HG03095 (cell line): Measurements from ENCODE around the gene ZDHHC5.
"Not testable (repeated sequence)": the region's sequence is repeated elsewhere in the genome, so short reads cannot be mapped to it uniquely, and the experiment has no call there.

ENCODE experiments used
- ATAC-seq: cut with Tn5 transposase; IDR thresholded peaks from one replicate; pipeline ENCODE4 v1.9.1; 2021; ENCODE audit warnings: moderate library complexity; ENCODE audit not compliant: unreplicated experiment

Gene ZDHHC5

DNA sequence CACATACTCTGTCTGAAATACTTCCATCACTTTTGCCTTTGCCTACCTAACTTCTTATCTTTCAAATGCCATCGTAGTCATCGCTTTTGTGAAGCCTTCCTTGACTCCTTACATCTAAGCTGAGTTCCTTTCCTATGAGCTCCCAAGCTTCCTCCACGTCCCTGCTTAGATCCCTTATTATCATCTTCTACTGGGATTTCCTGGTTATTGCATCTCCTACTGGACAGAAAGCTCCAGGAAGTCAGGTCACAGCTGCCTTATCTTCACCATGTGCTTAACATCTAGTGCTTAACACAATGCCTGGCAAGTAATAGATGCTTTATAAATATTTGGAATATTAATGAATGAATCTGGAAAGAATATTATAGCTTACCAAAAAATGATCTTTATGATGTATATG lies 24.1 kb upstream of the ZDHHC5 start:
- ATAC-seq = no peak

DNA sequence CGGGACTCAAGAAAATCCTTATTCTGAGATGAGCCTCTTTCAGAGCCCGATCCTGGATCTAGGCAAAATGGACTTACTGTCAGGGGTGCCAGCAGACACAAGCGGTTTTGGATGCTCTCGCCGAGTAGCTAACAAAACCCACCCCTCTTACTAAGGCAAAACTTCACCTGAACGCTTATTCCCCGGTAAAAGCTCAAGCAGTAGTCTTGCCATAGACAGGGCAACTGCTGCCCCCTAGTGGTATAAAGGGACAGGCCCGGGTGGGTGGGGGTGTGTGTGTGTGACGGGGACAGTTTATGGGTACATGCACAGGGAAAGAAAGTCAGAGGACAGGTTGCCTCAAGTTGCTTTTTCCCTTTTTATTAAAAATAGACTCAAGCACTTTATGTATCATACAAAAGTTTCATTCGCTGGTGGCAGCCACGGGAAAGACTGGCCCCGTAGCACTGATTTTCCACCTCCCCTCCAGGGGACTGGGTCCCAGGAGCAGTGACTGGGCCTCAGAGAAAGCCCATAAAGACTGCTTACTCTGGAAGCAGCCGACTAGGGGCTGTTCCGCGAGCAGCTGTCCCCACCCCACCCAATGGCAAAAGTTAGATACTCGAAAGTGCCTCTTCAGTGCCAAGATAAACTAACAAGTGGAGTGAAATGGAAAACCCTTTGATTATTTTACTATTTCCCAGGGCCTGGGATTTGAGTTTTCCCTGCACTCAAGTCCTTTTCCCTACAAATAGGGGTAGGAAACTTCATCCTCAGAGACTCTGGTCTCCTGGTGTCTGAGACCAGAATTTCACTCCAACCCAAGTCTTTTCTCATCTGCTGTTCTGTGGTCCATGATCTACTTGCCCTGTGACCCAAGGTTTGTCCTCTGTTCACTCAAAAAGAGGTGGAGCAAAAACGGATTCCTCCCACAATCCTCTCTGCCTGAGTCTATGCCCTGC lies 22.9 kb upstream of the ZDHHC5 start:
- no peak for ATAC-seq

DNA sequence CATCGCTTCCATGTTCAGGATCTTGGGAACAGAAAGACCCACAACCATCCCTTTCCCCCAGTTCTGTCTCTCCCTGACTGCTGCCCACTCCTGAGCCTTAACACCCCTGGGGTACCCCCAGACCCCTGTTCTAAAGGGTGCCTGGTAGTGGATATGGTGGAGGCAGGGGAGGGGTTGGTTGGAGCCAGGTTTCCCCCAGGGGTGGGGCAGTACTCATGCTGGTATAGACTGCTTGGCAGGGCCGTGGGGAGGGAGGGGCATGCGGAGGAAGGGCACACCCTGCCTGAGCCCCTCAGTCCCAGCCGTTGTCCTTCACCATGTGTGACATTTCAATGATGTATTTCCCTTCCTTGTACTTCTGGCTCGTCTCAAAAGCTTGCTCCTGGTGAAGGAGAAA lies 22.2 kb upstream of the ZDHHC5 start:
- ATAC-seq = no peak

DNA sequence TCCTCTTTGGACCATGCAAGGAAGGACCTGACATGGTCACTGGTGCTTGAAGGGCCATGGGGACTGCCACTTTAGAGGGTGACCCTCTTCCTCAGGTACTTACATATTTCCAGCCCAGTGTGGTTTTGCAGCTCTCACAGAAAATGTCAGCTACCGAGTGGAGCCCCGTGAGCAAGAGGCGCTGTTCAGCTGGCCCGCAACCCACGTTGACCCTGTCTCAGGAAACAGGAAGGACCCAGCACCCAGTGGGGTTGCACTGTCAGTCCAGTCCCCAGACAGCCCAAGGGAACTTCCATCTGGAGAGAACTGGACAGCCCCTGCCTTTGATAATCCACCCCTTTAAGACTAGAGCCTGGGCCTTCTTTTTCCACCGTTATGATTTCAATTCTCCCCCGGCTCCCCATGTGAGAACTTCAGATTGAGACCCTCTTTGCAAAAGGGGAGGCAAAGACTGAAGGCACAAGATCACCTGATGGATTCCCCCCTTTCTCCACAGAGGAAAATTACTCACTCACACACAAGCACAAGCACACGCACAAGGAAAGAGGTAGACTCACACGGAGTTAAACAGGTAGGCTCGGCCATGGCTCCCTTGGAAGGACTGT lies 21.6 kb upstream of the ZDHHC5 start:
- ATAC-seq = no peak

DNA sequence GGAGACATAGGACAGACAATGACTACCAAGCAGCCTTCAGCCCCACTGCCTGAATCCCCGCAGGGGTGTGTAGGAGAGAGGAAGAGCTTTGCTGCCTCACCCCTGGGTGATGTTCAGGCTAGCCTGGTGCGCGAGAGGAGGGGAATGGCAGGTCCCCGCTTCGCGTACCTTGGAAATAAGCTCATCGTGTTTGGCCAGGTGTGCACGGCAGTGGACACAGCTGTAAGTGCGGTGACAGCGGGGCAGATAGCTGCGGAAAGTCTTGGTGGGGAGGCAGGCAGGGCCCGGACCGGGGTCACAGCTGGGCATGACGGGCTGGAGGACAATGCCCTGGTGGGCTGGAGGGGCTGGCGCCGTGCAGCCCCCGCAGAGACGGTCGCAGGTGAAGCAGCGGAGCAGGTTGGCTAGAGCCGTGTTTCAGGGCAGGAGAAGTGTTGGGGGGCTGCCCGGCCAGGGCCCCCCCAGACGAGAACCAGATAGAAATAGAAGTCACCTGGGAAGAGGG lies 21.1 kb upstream of the ZDHHC5 start:
- ATAC-seq = no peak

DNA sequence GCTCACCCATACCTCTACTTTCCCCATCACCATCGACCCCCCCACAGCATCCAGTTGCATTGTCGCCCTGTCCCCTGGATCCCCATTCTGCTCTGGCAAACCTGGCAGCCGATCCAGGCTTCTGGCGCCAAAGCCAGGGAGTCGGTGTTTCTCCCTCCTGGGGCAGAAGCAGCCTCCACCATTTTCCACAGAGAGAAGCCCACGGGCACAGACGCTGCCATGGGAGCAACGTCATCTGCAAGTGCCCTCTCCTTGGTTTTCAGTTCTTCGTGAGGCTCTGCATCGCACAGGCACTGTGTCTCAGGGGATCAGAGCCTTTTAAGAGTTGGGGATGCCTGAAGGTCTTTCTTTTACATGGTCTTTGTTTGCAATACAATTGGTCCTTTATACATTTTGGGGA lies 20.5 kb upstream of the ZDHHC5 start:
- no peak for ATAC-seq

DNA sequence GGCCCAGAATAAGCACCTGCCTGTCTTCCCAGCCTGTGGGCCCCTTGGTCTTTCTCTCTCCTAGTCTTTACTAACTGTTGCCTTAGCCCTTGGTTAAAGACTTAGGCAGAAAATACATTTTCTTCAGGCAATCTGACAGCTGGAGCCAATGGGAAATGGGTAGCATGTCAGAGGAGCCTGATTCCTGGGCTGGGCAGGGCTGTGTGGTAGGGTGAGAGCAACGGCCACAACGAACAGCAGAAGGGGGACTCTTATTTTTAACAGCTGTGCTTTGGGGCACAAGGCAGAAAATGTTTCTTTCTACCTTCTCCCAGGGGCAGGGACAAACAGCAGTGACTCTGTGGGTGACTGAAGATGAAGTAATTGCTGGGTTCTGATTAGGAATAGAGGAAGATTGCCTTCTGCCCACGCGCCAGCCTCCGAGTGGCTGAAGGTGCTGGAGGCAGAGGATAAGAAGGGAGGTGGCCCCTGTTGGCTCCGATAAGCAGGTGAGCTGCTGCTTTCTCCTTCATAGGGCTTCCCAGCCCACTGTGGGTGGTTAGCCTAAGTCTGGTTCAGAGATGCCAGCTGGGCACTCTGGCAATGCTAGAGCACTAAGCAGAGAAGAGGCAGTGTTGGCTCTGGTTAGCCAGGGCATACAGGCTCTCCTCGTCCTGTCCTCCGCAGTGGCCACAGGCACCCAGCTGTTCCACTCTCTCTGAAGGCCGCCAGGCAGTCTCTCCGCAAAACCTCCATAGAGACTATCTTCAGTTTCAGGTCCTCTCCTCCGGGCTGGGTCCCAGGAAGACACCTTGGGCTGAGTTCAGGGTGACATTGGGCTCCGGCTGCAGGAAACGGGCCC lies 19.7 kb upstream of the ZDHHC5 start:
- ATAC-seq = no peak

DNA sequence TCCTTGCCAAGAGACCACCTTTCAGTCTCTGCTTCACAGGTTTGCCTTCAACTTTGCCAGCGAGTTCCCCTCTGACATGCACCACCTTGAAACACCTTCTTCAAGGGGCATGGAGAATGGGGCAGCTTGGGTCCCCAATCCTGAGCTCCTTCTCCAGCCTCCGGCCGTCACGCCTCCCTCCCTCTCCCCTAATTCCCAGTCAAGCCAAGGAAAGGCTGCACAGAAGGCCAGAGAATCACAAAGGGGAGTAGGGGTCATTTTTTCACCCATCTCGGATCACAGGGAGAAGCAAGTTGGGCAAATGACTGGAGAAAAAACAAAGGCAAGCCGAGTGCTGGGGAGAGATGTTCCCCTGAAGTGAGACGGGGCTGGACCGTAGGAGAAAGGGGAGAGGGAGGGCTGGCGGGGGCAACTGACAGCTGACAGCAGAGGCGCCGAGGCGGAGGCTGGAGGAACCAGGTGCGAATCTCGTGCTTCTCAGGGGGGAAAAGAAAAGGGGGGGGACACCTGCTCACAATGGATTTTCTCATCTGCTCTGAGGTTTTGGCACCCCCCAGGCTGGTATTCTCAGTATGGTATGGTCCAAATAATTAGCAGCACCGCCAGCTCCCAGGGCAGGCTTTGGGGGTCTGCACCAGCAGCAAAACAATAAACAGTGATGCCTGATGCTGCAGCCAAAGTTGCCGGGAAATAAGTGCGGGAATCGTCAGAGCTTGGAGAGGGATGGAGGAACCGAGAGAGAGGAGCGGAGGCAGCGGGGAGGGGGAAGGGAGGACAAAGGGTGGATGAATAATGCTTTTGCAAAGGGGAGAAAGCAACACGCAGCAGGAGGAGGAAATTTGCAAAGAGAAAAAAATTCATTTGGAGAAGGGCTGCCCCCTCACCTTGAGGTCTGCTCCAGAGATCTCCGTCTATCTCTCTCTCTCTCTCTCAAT lies 18.8 kb upstream of the ZDHHC5 start:
- ATAC-seq = no peak

DNA sequence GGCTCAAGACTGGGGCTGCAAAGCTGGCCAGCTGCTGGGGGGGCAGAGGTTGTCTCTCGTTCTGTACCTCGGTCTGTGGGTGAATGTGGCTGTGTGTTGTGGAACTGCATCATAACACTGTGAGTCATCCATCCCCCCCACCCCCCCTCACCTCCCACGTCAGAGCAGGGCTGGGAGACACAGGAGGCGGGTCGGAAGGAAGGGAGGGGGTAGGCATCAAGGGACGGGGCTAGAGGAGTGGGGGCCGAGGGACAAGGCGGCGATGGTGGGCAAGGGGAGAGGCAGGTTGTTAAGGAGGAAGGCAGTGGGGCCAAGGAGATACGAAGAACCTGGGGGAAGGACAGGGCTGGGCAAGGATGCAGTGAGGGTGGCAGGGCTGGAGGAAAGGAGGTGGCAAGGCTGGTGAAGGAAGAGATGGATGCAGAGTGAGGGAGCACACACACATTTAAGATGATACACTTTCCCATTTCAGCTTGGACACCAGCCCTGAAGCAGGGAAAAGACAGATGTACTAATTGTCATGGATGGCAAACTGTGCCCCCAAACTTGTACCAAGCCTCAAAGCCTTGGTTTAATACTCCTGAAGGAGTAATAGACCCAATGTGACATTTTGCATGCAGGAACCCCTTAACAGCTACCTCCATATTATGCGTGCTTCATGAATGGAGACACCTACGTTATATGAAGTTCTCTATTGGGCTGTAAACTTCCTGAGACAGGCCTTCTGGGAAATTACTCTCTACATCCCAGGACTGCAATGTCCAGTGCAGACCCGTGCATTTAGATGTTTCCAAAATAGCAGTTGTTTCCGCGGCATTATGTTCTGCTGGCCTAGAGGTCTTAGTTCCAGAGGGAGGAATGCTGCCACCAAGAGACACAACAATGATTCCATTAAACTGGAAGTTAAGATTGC lies 17.8 kb upstream of the ZDHHC5 start, which contains the start of gene YPEL4:
Gene YPEL4, minus strand, starts transcription at position 87 of the 913 bp plus-strand sequence. CDS start 2,805 bp downstream, outside the sequence.
- ATAC-seq = no peak

DNA sequence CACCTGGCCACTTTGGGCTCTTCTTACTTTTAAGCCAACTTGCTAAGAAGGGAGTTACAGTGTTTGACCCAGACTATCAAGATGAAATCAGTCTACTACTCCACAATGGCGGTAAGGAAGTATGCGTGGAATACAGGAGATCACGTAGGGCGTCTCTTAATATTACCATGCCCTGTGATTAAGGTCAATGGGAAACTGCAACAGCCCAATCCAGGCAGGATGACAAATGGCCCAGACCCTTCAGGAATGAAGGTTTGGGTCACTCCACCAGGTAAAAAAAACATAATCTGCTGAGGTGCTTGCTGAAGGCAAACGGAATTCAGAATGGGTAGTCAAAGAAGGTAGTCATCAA lies 17.2 kb upstream of the ZDHHC5 start:
- no peak for ATAC-seq

DNA sequence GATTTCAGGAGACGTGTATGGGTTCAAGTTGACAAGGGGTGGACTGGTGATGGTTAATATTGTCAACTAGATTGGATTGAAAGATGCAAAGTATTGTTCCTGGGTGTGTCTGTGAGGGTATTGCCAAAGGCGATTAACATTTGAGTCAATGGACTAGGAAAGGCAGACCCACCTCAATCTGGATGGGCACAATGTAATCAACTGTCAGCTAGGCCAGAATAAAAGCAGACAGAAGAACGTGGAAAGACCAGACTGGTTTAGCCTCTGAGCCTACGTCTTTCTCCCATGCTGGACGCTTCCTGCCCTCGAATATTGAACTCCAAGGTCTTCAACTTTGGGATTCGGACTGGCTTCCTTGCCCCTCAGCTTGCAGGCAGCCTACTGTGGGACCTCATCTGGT lies 16.5 kb upstream of the ZDHHC5 start:
- no peak for ATAC-seq

DNA sequence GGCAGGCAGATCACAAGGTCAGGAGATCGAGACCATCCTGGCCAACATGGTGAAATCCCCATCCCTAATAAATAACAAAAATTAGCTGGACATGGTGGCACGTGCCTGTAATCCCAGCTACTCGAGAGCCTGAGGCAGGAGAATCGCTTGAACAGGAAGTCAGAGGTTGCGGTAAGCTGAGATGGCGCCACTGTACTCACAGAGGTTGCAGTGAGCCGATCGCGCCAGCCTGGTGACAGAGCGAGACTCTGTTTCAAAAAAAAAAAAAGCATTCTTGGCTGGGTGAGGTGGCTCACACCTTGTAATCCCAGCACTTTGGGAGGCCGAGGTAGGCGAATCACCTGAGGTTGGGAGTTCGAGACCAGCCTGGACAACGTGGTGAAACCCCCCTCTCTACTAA lies 15.7 kb upstream of the ZDHHC5 start:
- not testable (repeated sequence) for ATAC-seq

DNA sequence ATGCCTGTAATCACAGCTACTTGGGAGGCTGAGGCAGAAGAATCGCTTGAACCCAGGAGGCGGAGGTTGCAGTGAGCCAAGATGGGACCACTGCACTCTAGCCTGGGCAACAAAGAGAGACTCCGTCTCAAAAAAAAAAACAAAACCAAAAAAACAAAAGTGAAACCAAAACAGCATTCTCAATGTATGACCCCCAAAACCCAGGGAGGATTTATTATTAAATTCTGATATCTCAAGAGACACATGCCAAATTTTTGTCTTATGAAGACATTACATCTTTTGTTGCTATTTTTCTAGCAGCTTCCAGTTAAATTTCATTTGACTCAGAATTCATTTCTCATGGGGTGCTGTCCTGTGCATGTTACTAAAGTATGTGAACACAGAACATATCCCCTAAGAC lies 15.3 kb upstream of the ZDHHC5 start:
- ATAC-seq = no peak

DNA sequence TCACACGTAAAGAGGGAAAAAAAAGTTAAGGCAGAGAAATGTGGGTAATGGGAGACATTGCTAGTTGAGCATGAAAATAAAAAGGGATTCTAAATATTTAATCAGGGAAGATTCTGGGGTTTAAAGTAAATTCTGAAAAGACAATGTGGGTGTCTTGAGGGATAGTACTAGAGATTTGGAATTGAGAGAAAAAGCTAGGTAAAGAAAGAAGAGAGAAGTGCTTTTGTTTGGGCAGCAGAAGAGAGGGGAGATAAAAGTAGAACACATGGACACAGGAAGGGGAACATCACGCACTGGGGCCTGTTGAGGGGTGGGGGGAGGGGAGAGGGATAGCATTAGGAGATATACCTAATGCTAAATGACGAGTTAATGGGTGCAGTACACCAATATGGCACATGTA lies 14.8 kb upstream of the ZDHHC5 start:
- ATAC-seq = no peak

DNA sequence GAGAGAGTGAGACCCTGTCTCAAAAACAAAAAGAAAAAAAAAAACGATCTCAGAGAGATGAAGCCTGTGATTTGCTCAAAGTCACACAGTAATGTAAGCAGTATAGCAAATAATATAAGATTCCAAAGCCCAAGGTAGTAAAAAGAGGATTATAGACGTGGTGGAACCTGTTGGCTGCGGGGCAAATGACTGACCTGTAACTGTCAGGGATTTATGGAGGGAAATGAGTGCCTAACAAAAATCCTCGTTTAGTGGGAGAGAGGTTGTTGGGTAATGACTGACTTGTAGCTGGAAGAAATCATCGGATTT lies 11.1 kb upstream of the ZDHHC5 start:
- ATAC-seq = no peak

DNA sequence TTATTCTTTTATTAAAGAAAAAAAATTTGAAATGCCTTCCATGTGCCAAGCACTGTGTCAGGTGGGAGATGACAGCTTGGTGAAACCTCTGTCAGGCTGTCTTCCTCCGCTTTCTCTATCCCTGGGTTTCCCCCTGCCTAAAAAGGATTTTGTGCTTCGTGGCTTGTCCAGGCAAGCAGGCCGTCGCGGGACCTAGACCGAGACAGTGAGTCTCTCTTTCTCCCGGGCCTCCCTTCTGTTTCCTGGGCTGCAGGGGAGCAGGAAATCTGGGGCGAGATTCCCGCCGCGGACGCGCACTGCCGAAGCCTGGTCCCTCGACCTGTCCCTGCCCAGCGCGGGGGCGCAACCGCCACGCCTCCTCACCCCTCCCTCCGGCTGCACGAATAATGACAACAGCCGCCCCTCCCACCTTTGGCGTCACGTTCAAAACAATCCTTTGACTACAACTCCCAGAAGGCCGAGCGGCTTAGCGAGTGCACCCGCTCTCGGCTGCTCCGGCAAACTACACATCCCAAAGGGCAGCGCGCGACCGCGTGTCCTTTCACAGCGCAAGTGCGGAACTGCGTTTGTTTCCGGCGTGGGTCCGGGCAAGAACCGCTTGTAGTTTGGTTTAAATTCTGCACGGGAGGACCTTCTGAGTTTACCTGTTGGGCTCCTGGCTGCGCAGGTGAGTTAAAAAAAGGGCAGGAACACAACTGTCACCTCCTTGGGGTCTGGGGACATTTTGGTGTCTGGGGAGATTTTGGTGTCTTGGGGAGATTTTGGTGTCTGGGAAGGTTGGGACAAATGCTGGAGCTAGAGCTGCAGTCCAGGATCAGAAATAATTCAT lies 10.5 kb upstream of the ZDHHC5 start, which contains the start of gene CLP1:
Gene CLP1, plus strand, starts transcription at position 569 of the 829 bp plus-strand sequence. CDS start 1,715 bp downstream, outside the sequence.
- peak; percentile 98 for ATAC-seq

DNA sequence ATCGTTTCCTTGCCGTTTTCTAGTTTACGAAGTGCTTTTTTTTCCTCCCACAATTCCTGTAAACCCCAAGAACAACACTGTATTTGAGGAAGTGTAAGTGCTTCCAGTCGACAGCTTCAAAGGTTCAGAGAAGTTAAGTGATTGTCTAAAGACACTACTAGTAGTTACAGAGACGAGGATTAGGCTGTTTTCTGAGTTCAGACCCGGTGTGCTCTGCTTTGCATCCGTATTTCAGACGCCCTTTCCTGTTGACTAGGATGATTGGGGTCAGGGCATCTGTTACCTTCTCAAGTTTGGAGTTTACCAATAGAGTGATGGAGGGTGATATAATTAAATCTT lies 9.9 kb upstream of the ZDHHC5 start:
- ATAC-seq = no peak

DNA sequence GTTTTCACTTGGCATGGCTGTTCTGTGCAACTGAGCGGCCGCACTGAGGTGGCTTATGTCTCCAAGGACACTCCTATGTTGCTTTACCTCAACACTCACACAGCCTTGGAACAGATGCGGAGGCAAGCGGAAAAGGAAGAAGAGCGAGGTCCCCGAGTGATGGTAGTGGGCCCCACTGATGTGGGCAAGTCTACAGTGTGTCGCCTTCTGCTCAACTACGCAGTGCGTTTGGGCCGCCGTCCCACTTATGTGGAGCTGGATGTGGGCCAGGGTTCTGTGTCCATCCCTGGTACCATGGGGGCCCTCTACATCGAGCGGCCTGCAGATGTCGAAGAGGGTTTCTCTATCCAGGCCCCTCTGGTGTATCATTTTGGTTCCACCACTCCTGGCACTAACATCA lies 8.2 kb upstream of the ZDHHC5 start:
- ATAC-seq = no peak

DNA sequence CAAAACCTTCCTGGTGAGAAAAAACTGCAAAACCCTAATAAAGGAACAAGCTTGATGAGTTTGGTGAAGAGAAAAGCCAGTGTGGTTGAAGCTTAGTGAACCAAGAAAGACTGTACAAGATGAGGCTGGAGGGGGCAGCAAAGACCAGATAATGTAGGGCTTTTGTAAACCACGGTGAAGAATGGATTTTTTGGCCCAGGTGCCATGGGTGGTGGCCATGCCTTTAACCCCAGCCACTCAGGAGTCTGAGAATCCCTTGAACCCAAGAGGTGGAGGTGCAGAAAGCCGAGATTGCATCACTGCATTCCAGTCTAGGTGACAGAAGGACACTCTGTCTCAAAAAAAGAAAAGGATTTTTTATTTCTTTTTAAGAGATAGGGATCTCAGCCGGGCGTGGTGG lies 5.0 kb upstream of the ZDHHC5 start:
- no peak for ATAC-seq
